Measurements from ENCODE around the gene TBC1D8. TPM values are rescaled to one million over a fixed set of nuclear protein-coding genes. Genes with fewer than 3 reads are reported as not detected.

The TBC1D8 gene
- total RNA-seq, 2 experiments from 2014 or later = 1.0 to 1.8 TPM

GRCh38 chr2:101125374-101125773 lies 25.8 kb downstream of the TBC1D8 start:
- Histone ChIP-seq H3K27ac (ENCODE audit: low read depth in 1 of 2, low read length in 2 of 2) (no peak overlapping the region), H3K4me3 (ENCODE audit: low read length) (no peak overlapping the region), H3K27me3 (ENCODE audit: control insufficient read depth in 1 of 2, insufficient read depth in 2 of 2, low read length in 2 of 2) (no peaks in the 10 kb centered on the region), H3K4me1 (ENCODE audit: insufficient read depth, low read length) (no peaks in the 10 kb centered on the region), H3K9me3 (ENCODE audit: control insufficient read depth in 1 of 2, insufficient read depth in 1 of 2, low read length in 2 of 2) (peaks cover 0 to 8% of the 10 kb centered on the region in 2 experiments), H3K36me3 (ENCODE audit: insufficient read depth, low read length) (no peaks in the 10 kb centered on the region)
- no peaks in the 10 kb centered on the region for H3K27me3 Mint-ChIP-seq
- H3K27ac Mint-ChIP-seq = no peak overlapping the region
- no peak for DNase-seq
- no peak overlapping the region for H3K4me3 Mint-ChIP-seq
- POLR2A ChIA-PET = no interaction called here
- intact Hi-C loops (cut with DNase I, micrococcal nuclease) = no loop called here
- ATAC-seq (ENCODE audit: poor library complexity) = no peak
- CTCF ChIA-PET = no interaction called here
- H3K36me3 Mint-ChIP-seq (ENCODE audit: low read depth) = no peaks in the 10 kb centered on the region
- peaks cover 19% of the 10 kb centered on the region for H3K4me1 Mint-ChIP-seq (ENCODE audit: low read depth)
- H3K9me3 Mint-ChIP-seq = no peaks in the 10 kb centered on the region
- TF ChIP-seq, protein P1, sequence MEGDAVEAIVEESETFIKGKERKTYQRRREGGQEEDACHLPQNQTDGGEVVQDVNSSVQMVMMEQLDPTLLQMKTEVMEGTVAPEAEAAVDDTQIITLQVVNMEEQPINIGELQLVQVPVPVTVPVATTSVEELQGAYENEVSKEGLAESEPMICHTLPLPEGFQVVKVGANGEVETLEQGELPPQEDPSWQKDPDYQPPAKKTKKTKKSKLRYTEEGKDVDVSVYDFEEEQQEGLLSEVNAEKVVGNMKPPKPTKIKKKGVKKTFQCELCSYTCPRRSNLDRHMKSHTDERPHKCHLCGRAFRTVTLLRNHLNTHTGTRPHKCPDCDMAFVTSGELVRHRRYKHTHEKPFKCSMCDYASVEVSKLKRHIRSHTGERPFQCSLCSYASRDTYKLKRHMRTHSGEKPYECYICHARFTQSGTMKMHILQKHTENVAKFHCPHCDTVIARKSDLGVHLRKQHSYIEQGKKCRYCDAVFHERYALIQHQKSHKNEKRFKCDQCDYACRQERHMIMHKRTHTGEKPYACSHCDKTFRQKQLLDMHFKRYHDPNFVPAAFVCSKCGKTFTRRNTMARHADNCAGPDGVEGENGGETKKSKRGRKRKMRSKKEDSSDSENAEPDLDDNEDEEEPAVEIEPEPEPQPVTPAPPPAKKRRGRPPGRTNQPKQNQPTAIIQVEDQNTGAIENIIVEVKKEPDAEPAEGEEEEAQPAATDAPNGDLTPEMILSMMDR (IDR thresholded peaks at IDR 0.05) = no peak

DNA sequence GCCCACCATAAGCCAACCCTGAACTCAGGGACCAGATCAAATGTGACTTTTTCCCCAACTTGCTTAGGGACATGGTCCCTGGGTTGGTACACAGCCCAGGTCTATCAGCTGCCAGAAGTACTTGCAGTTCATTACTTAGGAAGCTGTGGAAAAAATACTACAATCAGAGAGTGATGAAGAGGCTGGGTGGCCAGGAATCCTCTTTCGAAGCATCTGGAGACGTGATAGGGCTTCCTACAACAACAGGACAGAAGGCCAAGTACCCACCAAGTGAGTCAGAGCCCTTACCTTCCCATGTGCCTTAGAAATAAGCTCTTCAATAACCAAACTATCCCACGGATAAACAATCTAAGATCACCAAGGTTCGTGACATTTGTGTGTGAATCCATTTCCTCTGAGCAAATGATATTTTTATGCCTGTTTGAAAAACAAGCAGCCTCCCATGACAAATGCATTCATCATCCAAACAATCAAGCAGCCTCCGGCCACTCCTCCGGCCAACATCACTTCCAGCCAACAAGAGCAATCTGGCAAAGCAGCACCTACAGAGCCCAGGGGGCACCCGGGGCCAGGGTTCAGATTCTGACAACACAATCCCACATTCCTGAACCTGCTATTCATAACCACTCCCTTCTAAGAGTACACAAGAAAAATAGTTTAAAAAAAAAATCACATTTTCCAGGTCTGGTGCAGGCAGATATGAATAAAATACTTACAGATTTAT lies 26.4 kb downstream of the TBC1D8 start:
- CTCF ChIA-PET = no interaction called here
- DNase-seq (no peak), ATAC-seq (ENCODE audit: poor library complexity) (no peak)
- POLR2A ChIA-PET = no interaction called here
- peaks cover 19% of the 10 kb centered on the region for H3K4me1 Mint-ChIP-seq (ENCODE audit: low read depth)
- Histone ChIP-seq H3K27ac (ENCODE audit: low read depth in 1 of 2, low read length in 2 of 2) (no peak overlapping the region), H3K27me3 (ENCODE audit: control insufficient read depth in 1 of 2, insufficient read depth in 2 of 2, low read length in 2 of 2) (no peaks in the 10 kb centered on the region), H3K4me1 (ENCODE audit: insufficient read depth, low read length) (no peaks in the 10 kb centered on the region), H3K36me3 (ENCODE audit: insufficient read depth, low read length) (no peaks in the 10 kb centered on the region), H3K4me3 (ENCODE audit: low read length) (no peak overlapping the region), H3K9me3 (ENCODE audit: control insufficient read depth in 1 of 2, insufficient read depth in 1 of 2, low read length in 2 of 2) (peaks cover 0 to 8% of the 10 kb centered on the region in 2 experiments)
- H3K27me3 Mint-ChIP-seq = no peaks in the 10 kb centered on the region
- no peak overlapping the region for H3K4me3 Mint-ChIP-seq
- TF ChIP-seq, protein P1 (IDR thresholded peaks at IDR 0.05) = no peak
- H3K36me3 Mint-ChIP-seq (ENCODE audit: low read depth) = no peaks in the 10 kb centered on the region
- no peak overlapping the region for H3K27ac Mint-ChIP-seq
- intact Hi-C loops (cut with DNase I, micrococcal nuclease) = no loop called here
- H3K9me3 Mint-ChIP-seq = no peaks in the 10 kb centered on the region

DNA sequence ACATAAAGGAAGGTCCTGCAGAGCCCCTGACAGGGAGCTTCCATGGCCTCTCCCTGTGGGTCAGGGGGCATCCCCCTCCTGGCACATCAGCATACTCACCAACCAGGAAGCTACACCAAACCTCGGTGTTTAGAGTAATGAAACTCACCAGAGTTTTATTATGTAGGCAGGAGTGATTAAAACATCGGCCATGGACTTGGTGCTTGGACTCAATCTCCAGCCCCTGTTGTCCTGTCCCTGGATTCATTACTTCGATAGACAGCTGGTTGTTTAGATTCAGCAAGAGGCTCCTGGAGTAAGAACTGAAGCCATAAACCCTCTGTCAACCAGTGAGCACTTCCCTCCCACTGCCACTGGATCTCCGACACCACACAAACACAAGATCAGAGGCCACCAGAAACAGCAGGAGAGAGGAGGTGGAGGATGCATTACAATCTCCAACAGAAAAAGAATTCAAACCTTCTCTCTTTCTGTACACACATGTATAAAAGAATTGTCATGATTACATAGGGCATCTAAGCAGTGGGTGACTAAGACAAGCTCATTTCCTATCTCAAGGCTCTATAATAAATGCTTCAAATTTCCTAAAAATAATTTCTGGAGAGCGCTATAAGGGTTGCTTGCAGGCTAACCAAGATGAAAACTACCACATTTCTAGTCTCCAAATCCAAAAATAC lies 27.2 kb downstream of the TBC1D8 start:
- no peaks in the 10 kb centered on the region for H3K36me3 ChIP-seq (ENCODE audit: insufficient read depth, low read length)

More for the DNA sequence above, 27.2 kb downstream of the TBC1D8 start:
- ChIA-PET POLR2A (no interaction called here), CTCF (no interaction called here)
- H3K27ac Mint-ChIP-seq = no peak overlapping the region
- H3K4me1 Mint-ChIP-seq (ENCODE audit: low read depth) = peaks cover 19% of the 10 kb centered on the region
- H3K9me3 Mint-ChIP-seq = no peaks in the 10 kb centered on the region
- Histone ChIP-seq H3K4me3 (ENCODE audit: low read length) (no peak overlapping the region), H3K27ac (ENCODE audit: low read depth in 1 of 2, low read length in 2 of 2) (no peak overlapping the region), H3K27me3 (ENCODE audit: control insufficient read depth in 1 of 2, insufficient read depth in 2 of 2, low read length in 2 of 2) (no peaks in the 10 kb centered on the region), H3K9me3 (ENCODE audit: control insufficient read depth in 1 of 2, insufficient read depth in 1 of 2, low read length in 2 of 2) (peaks cover 0 to under 1% of the 10 kb centered on the region in 2 experiments), H3K4me1 (ENCODE audit: insufficient read depth, low read length) (no peaks in the 10 kb centered on the region)
- intact Hi-C loops (cut with DNase I, micrococcal nuclease) = no loop called here
- ATAC-seq (ENCODE audit: poor library complexity) (no peak), DNase-seq (no peak)
- TF ChIP-seq, protein P1 (IDR thresholded peaks at IDR 0.05) = no peak
- H3K4me3 Mint-ChIP-seq = no peak overlapping the region
- H3K27me3 Mint-ChIP-seq = no peaks in the 10 kb centered on the region
- no peaks in the 10 kb centered on the region for H3K36me3 Mint-ChIP-seq (ENCODE audit: low read depth)
